K562 (cell line): Measurements from ENCODE around the gene SKOR1.

ENCODE experiments used
- CREB3 ChIP-seq: fragments of 450-650 bp; conservative IDR thresholded peaks from 2 replicates; pipeline ENCODE4 v1.6.1; 2016; ENCODE audit warnings: missing genetic modification characterization, low read depth, mild to moderate bottlenecking, missing compliant biosample characterization, moderate library complexity
- ZNF274 ChIP-seq: IDR thresholded peaks from 2 replicates; pipeline ENCODE4 v1.6.1; 2011; ENCODE audit warnings: low read depth, mild to moderate bottlenecking, low read length, moderate library complexity, borderline replicate concordance
- TF ChIP-seq, protein P1 (sequence below), 3 experiments: IDR thresholded peaks in 2 of 3; conservative IDR thresholded peaks in 1 of 3; 2 replicates each; pipeline ENCODE4 v1.5.1; 2011 to 2012; ENCODE audit warnings: low read length in 3 of 3, mild to moderate bottlenecking in 3 of 3, control low read depth in 2 of 3, improper control_type of control experiment in 1 of 3, inconsistent platforms in 1 of 3, low read depth in 1 of 3, mixed read lengths in 1 of 3, moderate library complexity in 1 of 3; ENCODE audit not compliant: insufficient read depth in 2 of 3
- TF ChIP-seq, protein P2 (sequence below): fragments of 250-450 bp; sonication (Bioruptor Pico); IDR thresholded peaks from 2 replicates; pipeline ENCODE4 v1.4.0; 2020

DNA sequence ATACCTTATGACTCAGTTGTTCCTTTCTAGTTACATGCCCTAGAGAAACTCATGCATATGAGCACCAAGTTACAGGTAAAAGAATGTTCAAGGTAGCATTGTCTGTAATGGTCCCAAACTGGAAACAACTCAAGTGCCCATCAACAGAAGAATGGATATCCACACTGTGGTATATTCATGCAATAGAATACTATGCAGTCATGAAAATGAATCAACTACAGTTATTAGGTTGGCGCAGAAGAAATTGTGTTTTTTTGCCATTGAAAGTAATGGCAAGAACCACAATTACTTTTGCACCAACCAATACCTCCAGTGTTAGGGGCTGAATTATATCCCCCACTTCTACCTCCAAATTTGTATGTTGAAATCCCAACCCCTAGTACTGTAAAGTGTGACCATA, 24.2 kb downstream of the SKOR1 start:
- TF ChIP-seq, protein P1, sequence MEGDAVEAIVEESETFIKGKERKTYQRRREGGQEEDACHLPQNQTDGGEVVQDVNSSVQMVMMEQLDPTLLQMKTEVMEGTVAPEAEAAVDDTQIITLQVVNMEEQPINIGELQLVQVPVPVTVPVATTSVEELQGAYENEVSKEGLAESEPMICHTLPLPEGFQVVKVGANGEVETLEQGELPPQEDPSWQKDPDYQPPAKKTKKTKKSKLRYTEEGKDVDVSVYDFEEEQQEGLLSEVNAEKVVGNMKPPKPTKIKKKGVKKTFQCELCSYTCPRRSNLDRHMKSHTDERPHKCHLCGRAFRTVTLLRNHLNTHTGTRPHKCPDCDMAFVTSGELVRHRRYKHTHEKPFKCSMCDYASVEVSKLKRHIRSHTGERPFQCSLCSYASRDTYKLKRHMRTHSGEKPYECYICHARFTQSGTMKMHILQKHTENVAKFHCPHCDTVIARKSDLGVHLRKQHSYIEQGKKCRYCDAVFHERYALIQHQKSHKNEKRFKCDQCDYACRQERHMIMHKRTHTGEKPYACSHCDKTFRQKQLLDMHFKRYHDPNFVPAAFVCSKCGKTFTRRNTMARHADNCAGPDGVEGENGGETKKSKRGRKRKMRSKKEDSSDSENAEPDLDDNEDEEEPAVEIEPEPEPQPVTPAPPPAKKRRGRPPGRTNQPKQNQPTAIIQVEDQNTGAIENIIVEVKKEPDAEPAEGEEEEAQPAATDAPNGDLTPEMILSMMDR (IDR thresholded peaks at IDR 0.05 in 2 of 3, conservative IDR thresholded peaks at IDR 0.05 in 1 of 3; ENCODE audit: insufficient read depth in 2 of 3, low read depth in 1 of 3, low read length in 3 of 3), result no peak
- no peak for TF ChIP-seq ZNF274
- TF ChIP-seq CREB3 (tag), result no peak
- TF ChIP-seq, protein P2, sequence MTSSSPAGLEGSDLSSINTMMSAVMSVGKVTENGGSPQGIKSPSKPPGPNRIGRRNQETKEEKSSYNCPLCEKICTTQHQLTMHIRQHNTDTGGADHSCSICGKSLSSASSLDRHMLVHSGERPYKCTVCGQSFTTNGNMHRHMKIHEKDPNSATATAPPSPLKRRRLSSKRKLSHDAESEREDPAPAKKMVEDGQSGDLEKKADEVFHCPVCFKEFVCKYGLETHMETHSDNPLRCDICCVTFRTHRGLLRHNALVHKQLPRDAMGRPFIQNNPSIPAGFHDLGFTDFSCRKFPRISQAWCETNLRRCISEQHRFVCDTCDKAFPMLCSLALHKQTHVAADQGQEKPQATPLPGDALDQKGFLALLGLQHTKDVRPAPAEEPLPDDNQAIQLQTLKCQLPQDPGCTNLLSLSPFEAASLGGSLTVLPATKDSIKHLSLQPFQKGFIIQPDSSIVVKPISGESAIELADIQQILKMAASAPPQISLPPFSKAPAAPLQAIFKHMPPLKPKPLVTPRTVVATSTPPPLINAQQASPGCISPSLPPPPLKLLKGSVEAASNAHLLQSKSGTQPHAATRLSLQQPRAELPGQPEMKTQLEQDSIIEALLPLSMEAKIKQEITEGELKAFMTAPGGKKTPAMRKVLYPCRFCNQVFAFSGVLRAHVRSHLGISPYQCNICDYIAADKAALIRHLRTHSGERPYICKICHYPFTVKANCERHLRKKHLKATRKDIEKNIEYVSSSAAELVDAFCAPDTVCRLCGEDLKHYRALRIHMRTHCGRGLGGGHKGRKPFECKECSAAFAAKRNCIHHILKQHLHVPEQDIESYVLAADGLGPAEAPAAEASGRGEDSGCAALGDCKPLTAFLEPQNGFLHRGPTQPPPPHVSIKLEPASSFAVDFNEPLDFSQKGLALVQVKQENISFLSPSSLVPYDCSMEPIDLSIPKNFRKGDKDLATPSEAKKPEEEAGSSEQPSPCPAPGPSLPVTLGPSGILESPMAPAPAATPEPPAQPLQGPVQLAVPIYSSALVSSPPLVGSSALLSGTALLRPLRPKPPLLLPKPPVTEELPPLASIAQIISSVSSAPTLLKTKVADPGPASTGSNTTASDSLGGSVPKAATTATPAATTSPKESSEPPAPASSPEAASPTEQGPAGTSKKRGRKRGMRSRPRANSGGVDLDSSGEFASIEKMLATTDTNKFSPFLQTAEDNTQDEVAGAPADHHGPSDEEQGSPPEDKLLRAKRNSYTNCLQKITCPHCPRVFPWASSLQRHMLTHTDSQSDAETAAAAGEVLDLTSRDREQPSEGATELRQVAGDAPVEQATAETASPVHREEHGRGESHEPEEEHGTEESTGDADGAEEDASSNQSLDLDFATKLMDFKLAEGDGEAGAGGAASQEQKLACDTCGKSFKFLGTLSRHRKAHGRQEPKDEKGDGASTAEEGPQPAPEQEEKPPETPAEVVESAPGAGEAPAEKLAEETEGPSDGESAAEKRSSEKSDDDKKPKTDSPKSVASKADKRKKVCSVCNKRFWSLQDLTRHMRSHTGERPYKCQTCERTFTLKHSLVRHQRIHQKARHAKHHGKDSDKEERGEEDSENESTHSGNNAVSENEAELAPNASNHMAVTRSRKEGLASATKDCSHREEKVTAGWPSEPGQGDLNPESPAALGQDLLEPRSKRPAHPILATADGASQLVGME (CRISPR knock-in tag), result no peak
